GM23338 (cell line): ENCODE results near the gene LSP1. TPM values are rescaled to one million over a fixed set of nuclear protein-coding genes. Genes with fewer than 3 reads are reported as not detected.

Source experiments
- ATAC-seq: fragments of 200-7000 bp; cut with Tn5 transposase; 3 replicates; pipeline ENCODE4 v1.9.1; 2020
- DNase-seq: peaks from one replicate; pipeline ENCODE4 v3.0.0-alpha.2; 2015; ENCODE audit warnings: low spot score
- H2AFZ ChIP-seq: fragments of 200-600 bp; sonication (generic); 2 replicates; pipeline ENCODE4 v1.8.0; 2016; ENCODE audit warnings: antibody characterized with exemption, mild to moderate bottlenecking, moderate library complexity
- H3F3A ChIP-seq: fragments of 200-600 bp; sonication (generic); replicated peaks from 2 replicates; pipeline ENCODE4 v1.8.0; 2017; ENCODE audit warnings: antibody characterized with exemption, mixed run types, low read depth
- H3K27ac ChIP-seq: fragments of 200-600 bp; sonication (generic); 2 replicates; pipeline ENCODE4 v1.6.1; 2016; ENCODE audit warnings: low read depth
- H3K27me3 ChIP-seq: fragments of 200-600 bp; sonication (generic); 2 replicates; pipeline ENCODE4 v1.8.0; 2016; ENCODE audit warnings: mild to moderate bottlenecking, mixed run types, moderate library complexity; ENCODE audit not compliant: insufficient read depth
- H3K36me3 ChIP-seq: fragments of 200-600 bp; sonication (generic); 2 replicates; pipeline ENCODE4 v1.8.0; 2016; ENCODE audit warnings: mild to moderate bottlenecking; ENCODE audit not compliant: insufficient read depth
- H3K4me1 ChIP-seq: fragments of 200-600 bp; sonication (generic); 2 replicates; pipeline ENCODE4 v1.8.0; 2016; ENCODE audit warnings: mild to moderate bottlenecking, moderate library complexity; ENCODE audit not compliant: insufficient read depth
- H3K4me2 ChIP-seq: fragments of 200-600 bp; sonication (generic); 2 replicates; pipeline ENCODE4 v1.7.1; 2017; ENCODE audit warnings: mixed run types
- H3K4me3 ChIP-seq: fragments of 200-600 bp; sonication (generic); 2 replicates; pipeline ENCODE4 v1.6.1; 2016; ENCODE audit warnings: mixed run types
- H3K79me2 ChIP-seq: fragments of 200-600 bp; sonication (generic); replicated peaks from 2 replicates; pipeline ENCODE4 v1.8.0; 2017; ENCODE audit warnings: mild to moderate bottlenecking; ENCODE audit not compliant: insufficient read depth
- H3K9me2 ChIP-seq: fragments of 200-600 bp; sonication (generic); 2 replicates; pipeline ENCODE4 v1.8.0; 2017; ENCODE audit not compliant: insufficient read depth
- H4K20me1 ChIP-seq: fragments of 200-600 bp; sonication (generic); replicated peaks from 2 replicates; pipeline ENCODE4 v1.8.0; 2017; ENCODE audit warnings: mild to moderate bottlenecking; ENCODE audit not compliant: insufficient read depth
- H3K27ac Mint-ChIP-seq: 2 replicates; pipeline ENCODE4 v1.8.0; 2020; ENCODE audit warnings: inconsistent platforms, mild to moderate bottlenecking, moderate library complexity, mixed read lengths
- H3K27me3 Mint-ChIP-seq: 3 replicates; pipeline ENCODE4 v1.8.0; 2022; ENCODE audit warnings: low read depth, mild to moderate bottlenecking, moderate library complexity, mixed read lengths, inconsistent platforms; ENCODE audit not compliant: insufficient read depth, poor library complexity
- H3K36me3 Mint-ChIP-seq: 3 replicates; pipeline ENCODE4 v1.8.0; 2021; ENCODE audit warnings: low read depth, mild to moderate bottlenecking, inconsistent platforms, moderate library complexity, mixed read lengths
- H3K4me1 Mint-ChIP-seq: 3 replicates; pipeline ENCODE4 v1.8.0; 2020; ENCODE audit warnings: mild to moderate bottlenecking, inconsistent platforms, mixed read lengths
- H3K4me3 Mint-ChIP-seq: 3 replicates; pipeline ENCODE4 v1.8.0; 2021; ENCODE audit warnings: moderate library complexity, mild to moderate bottlenecking, inconsistent platforms, mixed read lengths
- H3K9me3 Mint-ChIP-seq: 3 replicates; pipeline ENCODE4 v1.8.0; 2020; ENCODE audit warnings: moderate library complexity, mild to moderate bottlenecking, inconsistent platforms, mixed read lengths
- CREB1 ChIP-seq: fragments of 250-450 bp; sonication (Bioruptor Pico); IDR thresholded peaks from 2 replicates; pipeline ENCODE4 v1.5.0; 2020; ENCODE audit warnings: low read depth, mild to moderate bottlenecking, moderate library complexity
- EZH2 ChIP-seq: fragments of 200-600 bp; sonication (generic); IDR thresholded peaks from one replicate; pipeline ENCODE4 v1.8.0; 2017; ENCODE audit warnings: antibody characterized with exemption, mild to moderate bottlenecking, low read depth; ENCODE audit not compliant: unreplicated experiment
- EZH2phosphoT487 ChIP-seq: fragments of 200-600 bp; sonication (generic); IDR thresholded peaks from one replicate; pipeline ENCODE4 v1.8.1; 2018; ENCODE audit warnings: antibody characterized with exemption; ENCODE audit not compliant: unreplicated experiment
- JUNB ChIP-seq: IDR thresholded peaks from one replicate; pipeline ENCODE4 v1.6.1; 2016; ENCODE audit warnings: antibody characterized with exemption; ENCODE audit not compliant: unreplicated experiment
- NANOG ChIP-seq: IDR thresholded peaks from 2 replicates; pipeline ENCODE4 v1.6.1; 2016; ENCODE audit warnings: antibody characterized with exemption, borderline replicate concordance
- POLR2AphosphoS5 ChIP-seq: IDR thresholded peaks from 2 replicates; pipeline ENCODE4 v1.6.1; 2016; ENCODE audit warnings: antibody characterized with exemption, low read depth
- STAT1 ChIP-seq: IDR thresholded peaks from one replicate; pipeline ENCODE4 v1.6.1; 2016; ENCODE audit warnings: antibody characterized with exemption; ENCODE audit not compliant: unreplicated experiment
- ZNF114 ChIP-seq: fragments of 250-450 bp; sonication (Bioruptor Pico); IDR thresholded peaks from 2 replicates; pipeline ENCODE4 v1.5.0; 2020; ENCODE audit warnings: mild to moderate bottlenecking, moderate library complexity
- ZNF331 ChIP-seq: fragments of 250-450 bp; sonication (Bioruptor Pico); IDR thresholded peaks from 2 replicates; pipeline ENCODE4 v1.5.0; 2020; ENCODE audit warnings: low read depth, mild to moderate bottlenecking, moderate library complexity
- polyA plus RNA-seq: library from polyadenylated mRNA; unstranded; fragments of >200 nt; fragmentation: Nextera tagmentation; extraction: Ambion mirVana; gene quantifications from 2 replicates; pipeline ENCODE4 v1.2.1, GENCODE V29; 2016
- total RNA-seq: library from RNA; depleted of rRNA; stranded (reverse); fragments of >200 nt; shearing (Covaris generic); gene quantifications from 2 replicates; pipeline ENCODE4 v1.2.3, GENCODE V29; 2014
- TF ChIP-seq, protein P1 (sequence below): IDR thresholded peaks from one replicate; pipeline ENCODE4 v1.6.1; 2018; ENCODE audit warnings: antibody characterized with exemption; ENCODE audit not compliant: unreplicated experiment
- TF ChIP-seq, protein P2 (sequence below), 2 experiments: fragments of 200-600 bp in 1 of 2; sonication (generic) in 1 of 2; conservative IDR thresholded peaks; 2 replicates each; pipeline versions ENCODE4 v1.5.1 to v1.6.1; 2016 to 2017; ENCODE audit warnings: antibody characterized with exemption in 2 of 2, low read depth in 2 of 2, mild to moderate bottlenecking in 2 of 2, moderate library complexity in 1 of 2
- TF ChIP-seq, protein P3 (sequence below): fragments of 250-450 bp; sonication (Bioruptor Pico); IDR thresholded peaks from 2 replicates; pipeline ENCODE4 v1.5.0; 2020; ENCODE audit warnings: mild to moderate bottlenecking, moderate library complexity
- TF ChIP-seq, protein P4 (sequence below): IDR thresholded peaks from 2 replicates; pipeline ENCODE4 v1.6.1; 2016; ENCODE audit warnings: antibody characterized with exemption

LSP1 gene
- total and polyA plus RNA-seq, 2 experiments from 2014 or later, result 0.84 TPM; not detected in 1

DNA sequence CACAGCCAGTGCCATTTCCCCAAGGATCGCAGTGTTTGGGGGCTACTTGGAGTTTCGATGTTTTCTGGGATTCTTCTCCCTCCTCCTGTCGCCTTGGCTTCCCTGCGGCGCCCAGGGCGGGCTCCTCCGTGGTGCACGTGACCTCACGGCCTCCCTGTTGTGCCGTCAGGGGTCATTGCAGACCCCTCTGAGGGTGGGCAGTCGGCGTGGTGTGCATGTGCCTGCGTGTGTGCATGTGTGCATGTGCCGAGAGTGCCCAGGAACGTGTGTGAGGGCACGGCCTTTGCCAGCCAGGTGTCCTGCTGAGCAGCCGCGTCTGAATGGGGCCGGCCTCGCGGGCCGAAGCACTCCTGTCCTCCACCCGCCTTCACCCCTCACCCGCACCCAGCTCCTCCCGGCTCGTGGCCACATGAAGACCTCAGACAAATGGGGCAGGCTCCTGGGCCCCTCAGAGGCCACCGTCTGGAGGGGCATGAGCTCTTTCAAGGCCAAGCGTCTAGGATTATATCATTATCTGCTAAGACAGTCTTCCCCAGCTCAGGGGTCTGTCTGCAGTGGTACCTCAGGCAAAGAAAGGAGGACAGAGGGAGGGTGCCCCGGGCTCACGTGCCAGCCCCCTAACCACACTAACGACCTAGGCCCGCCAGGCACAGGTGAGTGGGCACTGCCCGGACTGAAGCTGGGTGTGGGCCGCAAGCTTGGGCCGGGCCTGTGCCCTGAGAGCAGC lies 84.9 kb downstream of the LSP1 start:
- Histone ChIP-seq H3K27me3 (no peaks in the 10 kb centered on the region), H4K20me1 (no peaks in the 10 kb centered on the region), H2AFZ (no peak overlapping the region), H3K4me2 (no peak overlapping the region), H3K4me1 (no peaks in the 10 kb centered on the region), H3K36me3 (no peaks in the 10 kb centered on the region), H3K4me3 (no peak overlapping the region), H3K79me2 (no peaks in the 10 kb centered on the region), H3K27ac (no peak overlapping the region), H3K9me2 (no peaks in the 10 kb centered on the region), H3F3A (no peaks in the 10 kb centered on the region)
- H3K27me3 Mint-ChIP-seq, result peaks cover 12% of the 10 kb centered on the region
- ATAC-seq (peak; percentile 17; the same call in 2 of the 3 replicates), DNase-seq (no peak)
- no peaks in the 10 kb centered on the region for H3K36me3 Mint-ChIP-seq
- H3K4me1 Mint-ChIP-seq, result peaks cover 2% of the 10 kb centered on the region; the same call in 2 of the 3 replicates
- H3K4me3 Mint-ChIP-seq, result no peak overlapping the region
- H3K9me3 Mint-ChIP-seq, result no peaks in the 10 kb centered on the region
- TF ChIP-seq NANOG (no peak), ZNF331 (CRISPR knock-in tag) (no peak), JUNB (no peak), ZNF114 (no peak), POLR2AphosphoS5 (no peak), CREB1 (CRISPR knock-in tag) (no peak), EZH2phosphoT487 (no peak), STAT1 (no peak), EZH2 (no peak)
- TF ChIP-seq, protein P1, sequence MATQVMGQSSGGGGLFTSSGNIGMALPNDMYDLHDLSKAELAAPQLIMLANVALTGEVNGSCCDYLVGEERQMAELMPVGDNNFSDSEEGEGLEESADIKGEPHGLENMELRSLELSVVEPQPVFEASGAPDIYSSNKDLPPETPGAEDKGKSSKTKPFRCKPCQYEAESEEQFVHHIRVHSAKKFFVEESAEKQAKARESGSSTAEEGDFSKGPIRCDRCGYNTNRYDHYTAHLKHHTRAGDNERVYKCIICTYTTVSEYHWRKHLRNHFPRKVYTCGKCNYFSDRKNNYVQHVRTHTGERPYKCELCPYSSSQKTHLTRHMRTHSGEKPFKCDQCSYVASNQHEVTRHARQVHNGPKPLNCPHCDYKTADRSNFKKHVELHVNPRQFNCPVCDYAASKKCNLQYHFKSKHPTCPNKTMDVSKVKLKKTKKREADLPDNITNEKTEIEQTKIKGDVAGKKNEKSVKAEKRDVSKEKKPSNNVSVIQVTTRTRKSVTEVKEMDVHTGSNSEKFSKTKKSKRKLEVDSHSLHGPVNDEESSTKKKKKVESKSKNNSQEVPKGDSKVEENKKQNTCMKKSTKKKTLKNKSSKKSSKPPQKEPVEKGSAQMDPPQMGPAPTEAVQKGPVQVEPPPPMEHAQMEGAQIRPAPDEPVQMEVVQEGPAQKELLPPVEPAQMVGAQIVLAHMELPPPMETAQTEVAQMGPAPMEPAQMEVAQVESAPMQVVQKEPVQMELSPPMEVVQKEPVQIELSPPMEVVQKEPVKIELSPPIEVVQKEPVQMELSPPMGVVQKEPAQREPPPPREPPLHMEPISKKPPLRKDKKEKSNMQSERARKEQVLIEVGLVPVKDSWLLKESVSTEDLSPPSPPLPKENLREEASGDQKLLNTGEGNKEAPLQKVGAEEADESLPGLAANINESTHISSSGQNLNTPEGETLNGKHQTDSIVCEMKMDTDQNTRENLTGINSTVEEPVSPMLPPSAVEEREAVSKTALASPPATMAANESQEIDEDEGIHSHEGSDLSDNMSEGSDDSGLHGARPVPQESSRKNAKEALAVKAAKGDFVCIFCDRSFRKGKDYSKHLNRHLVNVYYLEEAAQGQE, result no peak
- TF ChIP-seq, protein P2, sequence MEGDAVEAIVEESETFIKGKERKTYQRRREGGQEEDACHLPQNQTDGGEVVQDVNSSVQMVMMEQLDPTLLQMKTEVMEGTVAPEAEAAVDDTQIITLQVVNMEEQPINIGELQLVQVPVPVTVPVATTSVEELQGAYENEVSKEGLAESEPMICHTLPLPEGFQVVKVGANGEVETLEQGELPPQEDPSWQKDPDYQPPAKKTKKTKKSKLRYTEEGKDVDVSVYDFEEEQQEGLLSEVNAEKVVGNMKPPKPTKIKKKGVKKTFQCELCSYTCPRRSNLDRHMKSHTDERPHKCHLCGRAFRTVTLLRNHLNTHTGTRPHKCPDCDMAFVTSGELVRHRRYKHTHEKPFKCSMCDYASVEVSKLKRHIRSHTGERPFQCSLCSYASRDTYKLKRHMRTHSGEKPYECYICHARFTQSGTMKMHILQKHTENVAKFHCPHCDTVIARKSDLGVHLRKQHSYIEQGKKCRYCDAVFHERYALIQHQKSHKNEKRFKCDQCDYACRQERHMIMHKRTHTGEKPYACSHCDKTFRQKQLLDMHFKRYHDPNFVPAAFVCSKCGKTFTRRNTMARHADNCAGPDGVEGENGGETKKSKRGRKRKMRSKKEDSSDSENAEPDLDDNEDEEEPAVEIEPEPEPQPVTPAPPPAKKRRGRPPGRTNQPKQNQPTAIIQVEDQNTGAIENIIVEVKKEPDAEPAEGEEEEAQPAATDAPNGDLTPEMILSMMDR (conservative IDR thresholded peaks at IDR 0.05; ENCODE audit: low read depth in 2 of 2), result no peak
- TF ChIP-seq, protein P3, sequence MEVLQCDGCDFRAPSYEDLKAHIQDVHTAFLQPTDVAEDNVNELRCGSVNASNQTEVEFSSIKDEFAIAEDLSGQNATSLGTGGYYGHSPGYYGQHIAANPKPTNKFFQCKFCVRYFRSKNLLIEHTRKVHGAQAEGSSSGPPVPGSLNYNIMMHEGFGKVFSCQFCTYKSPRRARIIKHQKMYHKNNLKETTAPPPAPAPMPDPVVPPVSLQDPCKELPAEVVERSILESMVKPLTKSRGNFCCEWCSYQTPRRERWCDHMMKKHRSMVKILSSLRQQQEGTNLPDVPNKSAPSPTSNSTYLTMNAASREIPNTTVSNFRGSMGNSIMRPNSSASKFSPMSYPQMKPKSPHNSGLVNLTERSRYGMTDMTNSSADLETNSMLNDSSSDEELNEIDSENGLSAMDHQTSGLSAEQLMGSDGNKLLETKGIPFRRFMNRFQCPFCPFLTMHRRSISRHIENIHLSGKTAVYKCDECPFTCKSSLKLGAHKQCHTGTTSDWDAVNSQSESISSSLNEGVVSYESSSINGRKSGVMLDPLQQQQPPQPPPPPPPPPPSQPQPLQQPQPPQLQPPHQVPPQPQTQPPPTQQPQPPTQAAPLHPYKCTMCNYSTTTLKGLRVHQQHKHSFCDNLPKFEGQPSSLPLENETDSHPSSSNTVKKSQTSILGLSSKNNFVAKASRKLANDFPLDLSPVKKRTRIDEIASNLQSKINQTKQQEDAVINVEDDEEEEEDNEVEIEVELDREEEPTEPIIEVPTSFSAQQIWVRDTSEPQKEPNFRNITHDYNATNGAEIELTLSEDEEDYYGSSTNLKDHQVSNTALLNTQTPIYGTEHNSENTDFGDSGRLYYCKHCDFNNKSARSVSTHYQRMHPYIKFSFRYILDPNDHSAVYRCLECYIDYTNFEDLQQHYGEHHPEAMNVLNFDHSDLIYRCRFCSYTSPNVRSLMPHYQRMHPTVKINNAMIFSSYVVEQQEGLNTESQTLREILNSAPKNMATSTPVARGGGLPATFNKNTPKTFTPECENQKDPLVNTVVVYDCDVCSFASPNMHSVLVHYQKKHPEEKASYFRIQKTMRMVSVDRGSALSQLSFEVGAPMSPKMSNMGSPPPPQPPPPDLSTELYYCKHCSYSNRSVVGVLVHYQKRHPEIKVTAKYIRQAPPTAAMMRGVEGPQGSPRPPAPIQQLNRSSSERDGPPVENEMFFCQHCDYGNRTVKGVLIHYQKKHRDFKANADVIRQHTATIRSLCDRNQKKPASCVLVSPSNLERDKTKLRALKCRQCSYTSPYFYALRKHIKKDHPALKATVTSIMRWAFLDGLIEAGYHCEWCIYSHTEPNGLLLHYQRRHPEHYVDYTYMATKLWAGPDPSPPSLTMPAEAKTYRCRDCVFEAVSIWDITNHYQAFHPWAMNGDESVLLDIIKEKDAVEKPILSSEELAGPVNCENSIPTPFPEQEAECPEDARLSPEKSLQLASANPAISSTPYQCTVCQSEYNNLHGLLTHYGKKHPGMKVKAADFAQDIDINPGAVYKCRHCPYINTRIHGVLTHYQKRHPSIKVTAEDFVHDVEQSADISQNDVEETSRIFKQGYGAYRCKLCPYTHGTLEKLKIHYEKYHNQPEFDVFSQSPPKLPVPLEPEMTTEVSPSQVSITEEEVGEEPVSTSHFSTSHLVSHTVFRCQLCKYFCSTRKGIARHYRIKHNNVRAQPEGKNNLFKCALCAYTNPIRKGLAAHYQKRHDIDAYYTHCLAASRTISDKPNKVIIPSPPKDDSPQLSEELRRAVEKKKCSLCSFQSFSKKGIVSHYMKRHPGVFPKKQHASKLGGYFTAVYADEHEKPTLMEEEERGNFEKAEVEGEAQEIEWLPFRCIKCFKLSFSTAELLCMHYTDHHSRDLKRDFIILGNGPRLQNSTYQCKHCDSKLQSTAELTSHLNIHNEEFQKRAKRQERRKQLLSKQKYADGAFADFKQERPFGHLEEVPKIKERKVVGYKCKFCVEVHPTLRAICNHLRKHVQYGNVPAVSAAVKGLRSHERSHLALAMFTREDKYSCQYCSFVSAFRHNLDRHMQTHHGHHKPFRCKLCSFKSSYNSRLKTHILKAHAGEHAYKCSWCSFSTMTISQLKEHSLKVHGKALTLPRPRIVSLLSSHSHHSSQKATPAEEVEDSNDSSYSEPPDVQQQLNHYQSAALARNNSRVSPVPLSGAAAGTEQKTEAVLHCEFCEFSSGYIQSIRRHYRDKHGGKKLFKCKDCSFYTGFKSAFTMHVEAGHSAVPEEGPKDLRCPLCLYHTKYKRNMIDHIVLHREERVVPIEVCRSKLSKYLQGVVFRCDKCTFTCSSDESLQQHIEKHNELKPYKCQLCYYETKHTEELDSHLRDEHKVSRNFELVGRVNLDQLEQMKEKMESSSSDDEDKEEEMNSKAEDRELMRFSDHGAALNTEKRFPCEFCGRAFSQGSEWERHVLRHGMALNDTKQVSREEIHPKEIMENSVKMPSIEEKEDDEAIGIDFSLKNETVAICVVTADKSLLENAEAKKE (CRISPR knock-in tag), result no peak
- TF ChIP-seq, protein P4, sequence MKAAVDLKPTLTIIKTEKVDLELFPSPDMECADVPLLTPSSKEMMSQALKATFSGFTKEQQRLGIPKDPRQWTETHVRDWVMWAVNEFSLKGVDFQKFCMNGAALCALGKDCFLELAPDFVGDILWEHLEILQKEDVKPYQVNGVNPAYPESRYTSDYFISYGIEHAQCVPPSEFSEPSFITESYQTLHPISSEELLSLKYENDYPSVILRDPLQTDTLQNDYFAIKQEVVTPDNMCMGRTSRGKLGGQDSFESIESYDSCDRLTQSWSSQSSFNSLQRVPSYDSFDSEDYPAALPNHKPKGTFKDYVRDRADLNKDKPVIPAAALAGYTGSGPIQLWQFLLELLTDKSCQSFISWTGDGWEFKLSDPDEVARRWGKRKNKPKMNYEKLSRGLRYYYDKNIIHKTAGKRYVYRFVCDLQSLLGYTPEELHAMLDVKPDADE, result no peak
- H3K27ac Mint-ChIP-seq, result no peak overlapping the region
